SJCRH30 (cell line): ENCODE data around the gene RGS8. TPM values are rescaled to one million over a fixed set of nuclear protein-coding genes. Genes with fewer than 3 reads are reported as not detected.

Experiments
- DNase-seq, 2 experiments: peaks; one replicate each; pipeline ENCODE4 v3.0.0-alpha.2; 2015 to 2020
- H3K27ac ChIP-seq: fragments of 250-450 bp; sonication (Bioruptor Pico); 2 replicates; pipeline ENCODE4 v1.5.1; 2020; ENCODE audit warnings: mild to moderate bottlenecking, moderate library complexity
- H3K27me3 ChIP-seq: fragments of 250-450 bp; sonication (Bioruptor Pico); 2 replicates; pipeline ENCODE4 v1.5.1; 2020; ENCODE audit warnings: mild to moderate bottlenecking, moderate library complexity
- H3K36me3 ChIP-seq: fragments of 250-450 bp; sonication (Bioruptor Pico); 2 replicates; pipeline ENCODE4 v1.5.1; 2020; ENCODE audit warnings: mild to moderate bottlenecking, moderate library complexity
- H3K4me1 ChIP-seq: fragments of 250-450 bp; sonication (Bioruptor Pico); 2 replicates; pipeline ENCODE4 v1.5.1; 2020; ENCODE audit warnings: mild to moderate bottlenecking, moderate library complexity
- H3K4me3 ChIP-seq: fragments of 250-450 bp; sonication (Bioruptor Pico); 2 replicates; pipeline ENCODE4 v1.5.1; 2020; ENCODE audit warnings: mild to moderate bottlenecking, moderate library complexity
- H3K9me3 ChIP-seq: fragments of 250-450 bp; sonication (Bioruptor Pico); replicated peaks from 2 replicates; pipeline ENCODE4 v1.5.1; 2020; ENCODE audit warnings: mild to moderate bottlenecking, moderate library complexity
- total RNA-seq: library from RNA; depleted of rRNA; stranded (reverse); fragments of >200 nt; shearing (Covaris generic); gene quantifications from 2 replicates; pipeline ENCODE4 v1.2.3, GENCODE V29; 2014

Gene RGS8
- total RNA-seq, 1 experiment from 2014 or later, result 1.6 TPM

GRCh38 chr1:182687361-182687760 is 3.0 kb upstream of the RGS8 start:
- Histone ChIP-seq H3K27me3 (no peaks in the 10 kb centered on the region), H3K4me1 (no peaks in the 10 kb centered on the region), H3K4me3 (no peak overlapping the region), H3K27ac (no peak overlapping the region), H3K36me3 (no peaks in the 10 kb centered on the region), H3K9me3 (peaks cover 10% of the 10 kb centered on the region)
- DNase-seq, result no peak

DNA sequence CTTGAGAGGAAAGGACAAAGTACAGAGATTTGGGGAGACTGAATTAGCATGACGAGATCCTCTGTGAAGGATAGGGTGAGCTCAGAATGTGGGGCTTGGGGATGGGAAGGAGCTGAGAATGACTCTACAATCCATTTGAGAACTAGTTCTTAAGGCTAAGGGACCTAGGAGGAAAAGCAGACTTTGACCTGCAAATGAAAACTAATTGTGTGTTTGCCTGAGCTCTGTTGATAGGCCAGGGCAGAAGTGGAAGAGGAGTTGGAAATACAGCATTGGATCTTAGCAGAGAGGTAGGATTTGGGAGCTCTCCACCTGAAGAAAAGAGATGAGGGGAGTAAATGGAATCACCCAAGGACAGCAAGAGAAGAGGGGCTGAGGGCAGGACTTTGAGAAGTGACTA is 2.1 kb upstream of the RGS8 start:
- H3K4me3 ChIP-seq, result no peak overlapping the region
- H3K27ac ChIP-seq, result no peak overlapping the region
- no peaks in the 10 kb centered on the region for H3K36me3 ChIP-seq
- H3K4me1 ChIP-seq, result no peaks in the 10 kb centered on the region
- DNase-seq, result no peak
- peaks cover 8% of the 10 kb centered on the region for H3K9me3 ChIP-seq
- no peaks in the 10 kb centered on the region for H3K27me3 ChIP-seq

DNA sequence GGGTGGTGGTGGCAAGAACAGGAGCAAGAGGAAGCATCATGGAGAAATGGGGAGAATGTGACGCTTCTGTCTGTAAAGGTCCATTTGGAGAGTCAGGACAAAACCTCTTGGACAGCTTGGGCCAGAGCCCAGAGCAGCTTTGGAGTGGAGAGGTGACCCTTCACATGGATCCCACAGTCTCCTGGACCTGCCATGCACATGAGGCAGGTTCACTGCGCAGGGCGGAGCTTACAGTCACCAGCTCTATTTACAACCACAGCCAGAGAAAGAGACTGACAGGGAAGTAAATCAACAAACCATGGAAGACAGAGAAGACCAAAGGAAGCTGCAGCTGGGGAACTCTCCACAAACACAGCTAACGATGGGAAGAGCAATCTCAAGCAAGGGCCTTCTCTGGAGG is 828 bp upstream of the RGS8 start:
- peaks cover 2% of the 10 kb centered on the region; the same call in 1 of the 2 replicates for H3K4me1 ChIP-seq
- H3K27me3 ChIP-seq, result no peaks in the 10 kb centered on the region
- H3K4me3 ChIP-seq, result no peak overlapping the region
- H3K36me3 ChIP-seq, result no peaks in the 10 kb centered on the region
- H3K9me3 ChIP-seq, result no peaks in the 10 kb centered on the region
- DNase-seq, result no peak
- H3K27ac ChIP-seq, result no peak overlapping the region

GRCh38 chr1:182682898-182683501 is 1.4 kb downstream of the RGS8 start:
- Histone ChIP-seq H3K4me3 (no peak overlapping the region), H3K4me1 (peaks cover 2% of the 10 kb centered on the region; the same call in 1 of the 2 replicates), H3K9me3 (no peaks in the 10 kb centered on the region), H3K27me3 (no peaks in the 10 kb centered on the region), H3K36me3 (no peaks in the 10 kb centered on the region), H3K27ac (no peak overlapping the region)
- no peak for DNase-seq

- Histone ChIP-seq H3K9me3 (no peaks in the 10 kb centered on the region), H3K4me1 (peaks cover 2% of the 10 kb centered on the region; the same call in 1 of the 2 replicates), H3K27me3 (no peaks in the 10 kb centered on the region), H3K4me3 (no peak overlapping the region), H3K27ac (no peak overlapping the region), H3K36me3 (no peaks in the 10 kb centered on the region)
- DNase-seq, result no peak
These were observed 2.0 kb downstream of the RGS8 start for GRCh38 chr1:182682406-182682805.

GRCh38 chr1:182681568-182681912 is 2.8 kb downstream of the RGS8 start:
- Histone ChIP-seq H3K27me3 (no peaks in the 10 kb centered on the region), H3K9me3 (no peaks in the 10 kb centered on the region), H3K27ac (no peak overlapping the region), H3K4me1 (peaks cover 2% of the 10 kb centered on the region; the same call in 1 of the 2 replicates), H3K36me3 (no peaks in the 10 kb centered on the region), H3K4me3 (no peak overlapping the region)
- no peak for DNase-seq

- H3K4me1 ChIP-seq, result peaks cover 5% of the 10 kb centered on the region; the same call in 1 of the 2 replicates
- H3K27me3 ChIP-seq, result no peaks in the 10 kb centered on the region
- no peak overlapping the region for H3K4me3 ChIP-seq
- H3K27ac ChIP-seq, result no peak overlapping the region
- no peaks in the 10 kb centered on the region for H3K9me3 ChIP-seq
- no peaks in the 10 kb centered on the region for H3K36me3 ChIP-seq
- no peak for DNase-seq
These were observed 3.4 kb downstream of the RGS8 start for GRCh38 chr1:182680901-182681567.

DNA sequence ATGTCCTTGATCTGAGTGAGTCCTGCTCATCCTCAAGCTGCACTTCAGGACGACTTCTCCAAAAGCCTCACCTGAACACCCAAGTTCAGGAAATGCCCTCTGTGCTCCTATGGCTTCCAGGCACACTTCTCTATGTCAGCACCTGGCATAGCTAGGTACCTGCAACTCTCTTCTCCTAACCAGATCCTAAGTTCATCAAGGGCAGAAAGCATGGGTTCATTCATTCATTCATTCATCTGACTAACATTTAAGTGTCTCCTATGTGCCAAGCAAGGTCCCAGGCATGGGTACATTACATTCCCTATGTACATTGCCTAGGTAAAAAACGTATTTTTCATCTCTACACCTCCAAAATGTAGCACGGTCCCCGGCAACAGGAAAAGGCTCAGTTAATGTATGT is 4.0 kb downstream of the RGS8 start:
- no peak overlapping the region for H3K27ac ChIP-seq
- H3K36me3 ChIP-seq, result no peaks in the 10 kb centered on the region
- H3K9me3 ChIP-seq, result no peaks in the 10 kb centered on the region
- peaks cover 9% of the 10 kb centered on the region; the same call in 1 of the 2 replicates for H3K4me1 ChIP-seq
- no peak for DNase-seq
- H3K27me3 ChIP-seq, result no peaks in the 10 kb centered on the region
- H3K4me3 ChIP-seq, result no peak overlapping the region

GRCh38 chr1:182679684-182680083 is 4.7 kb downstream of the RGS8 start:
- no peaks in the 10 kb centered on the region for H3K9me3 ChIP-seq
- no peak for DNase-seq
- no peaks in the 10 kb centered on the region for H3K36me3 ChIP-seq
- H3K4me3 ChIP-seq, result no peak overlapping the region
- H3K27ac ChIP-seq, result no peak overlapping the region
- peaks cover 13% of the 10 kb centered on the region for H3K4me1 ChIP-seq
- no peaks in the 10 kb centered on the region for H3K27me3 ChIP-seq

GRCh38 chr1:182677397-182678098 is 6.8 kb downstream of the RGS8 start:
- no peaks in the 10 kb centered on the region for H3K36me3 ChIP-seq
- H3K27me3 ChIP-seq, result no peaks in the 10 kb centered on the region
- H3K4me3 ChIP-seq, result no peak overlapping the region

DNA sequence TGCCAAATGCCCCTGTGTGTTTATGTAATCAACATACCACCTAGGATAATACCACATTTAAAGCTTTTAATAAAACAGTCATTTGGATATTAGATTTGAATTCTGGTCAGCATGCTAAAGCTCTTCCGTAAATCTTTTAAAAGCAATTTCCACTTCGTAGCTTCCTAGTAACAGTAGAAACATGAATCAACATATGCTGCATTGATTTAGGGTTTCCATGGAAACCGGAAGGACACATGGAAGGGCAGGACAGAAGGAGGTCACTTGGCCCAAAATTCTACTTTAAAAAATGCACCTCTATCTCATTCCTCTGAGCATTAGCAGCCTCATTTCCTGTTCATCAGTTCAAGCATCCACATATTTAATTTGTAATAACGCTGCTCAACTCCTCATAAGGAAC is 8.1 kb downstream of the RGS8 start:
- H3K4me1 ChIP-seq, result peaks cover 25% of the 10 kb centered on the region
- H3K27me3 ChIP-seq, result no peaks in the 10 kb centered on the region
- no peak overlapping the region for H3K27ac ChIP-seq
- no peaks in the 10 kb centered on the region for H3K9me3 ChIP-seq
- H3K36me3 ChIP-seq, result no peaks in the 10 kb centered on the region
- H3K4me3 ChIP-seq, result no peak overlapping the region
- no peak for DNase-seq

More at GRCh38 chr1:182677397-182678098, 6.8 kb downstream of the RGS8 start:
- DNase-seq, result no peak
- H3K9me3 ChIP-seq, result no peaks in the 10 kb centered on the region
- H3K4me1 ChIP-seq, result peaks cover 18% of the 10 kb centered on the region
- H3K27ac ChIP-seq, result no peak overlapping the region

DNA sequence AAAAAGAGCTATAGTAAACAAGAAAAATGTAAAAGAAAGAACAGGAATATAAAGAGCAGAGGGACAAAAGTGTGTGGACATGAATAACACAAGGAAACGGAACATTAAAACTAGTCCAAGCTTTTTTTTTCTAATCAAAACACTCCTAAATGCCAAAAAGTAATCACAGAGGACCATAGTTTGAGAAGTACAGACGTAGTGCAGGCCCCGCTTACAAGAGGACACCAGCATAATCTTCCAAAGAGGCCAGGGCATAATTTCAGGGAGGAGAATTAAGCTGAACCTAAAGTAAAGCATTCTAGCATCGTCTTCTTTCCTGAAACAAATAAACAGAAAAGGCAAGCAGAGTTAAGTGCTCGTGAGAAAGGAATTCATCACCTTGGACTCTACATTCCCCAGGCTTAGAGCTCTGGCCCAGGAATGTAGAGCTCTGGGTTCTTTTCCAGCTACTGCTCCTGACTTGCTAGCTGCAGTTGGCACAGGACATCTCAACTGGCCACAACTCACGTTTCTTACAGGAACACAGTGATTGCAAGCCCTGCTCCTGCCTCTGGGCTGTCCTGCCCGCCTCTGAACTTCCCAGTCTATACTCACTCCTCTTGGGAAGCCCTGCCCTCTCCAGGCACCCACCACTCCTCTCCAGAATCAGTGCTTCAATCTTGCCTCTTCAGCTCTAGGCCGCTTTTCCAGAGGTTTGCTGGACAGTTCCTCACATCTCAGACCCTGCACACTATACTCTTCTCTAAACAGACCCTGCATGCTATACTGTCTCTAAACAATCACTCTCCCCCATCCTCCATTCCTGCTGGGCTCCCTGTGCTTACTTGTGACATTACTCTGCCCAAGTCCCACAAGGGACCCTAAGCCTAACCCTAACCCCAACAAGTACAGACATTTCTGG is 9.8 kb downstream of the RGS8 start:
- H3K36me3 ChIP-seq, result no peaks in the 10 kb centered on the region
- peak; percentile 42 to 53 for DNase-seq
- no peaks in the 10 kb centered on the region for H3K9me3 ChIP-seq
- H3K4me1 ChIP-seq, result peaks cover 33% of the 10 kb centered on the region
- no peak overlapping the region for H3K4me3 ChIP-seq
- no peaks in the 10 kb centered on the region for H3K27me3 ChIP-seq
- no peak overlapping the region; the same call in 1 of the 2 replicates for H3K27ac ChIP-seq

GRCh38 chr1:182672487-182672836 is 11.9 kb downstream of the RGS8 start:
- no peak overlapping the region for H3K27ac ChIP-seq
- no peak for DNase-seq
- no peak overlapping the region for H3K4me3 ChIP-seq
- no peaks in the 10 kb centered on the region for H3K9me3 ChIP-seq
- H3K4me1 ChIP-seq, result peaks cover 33% of the 10 kb centered on the region
- H3K36me3 ChIP-seq, result no peaks in the 10 kb centered on the region
- no peaks in the 10 kb centered on the region for H3K27me3 ChIP-seq

DNA sequence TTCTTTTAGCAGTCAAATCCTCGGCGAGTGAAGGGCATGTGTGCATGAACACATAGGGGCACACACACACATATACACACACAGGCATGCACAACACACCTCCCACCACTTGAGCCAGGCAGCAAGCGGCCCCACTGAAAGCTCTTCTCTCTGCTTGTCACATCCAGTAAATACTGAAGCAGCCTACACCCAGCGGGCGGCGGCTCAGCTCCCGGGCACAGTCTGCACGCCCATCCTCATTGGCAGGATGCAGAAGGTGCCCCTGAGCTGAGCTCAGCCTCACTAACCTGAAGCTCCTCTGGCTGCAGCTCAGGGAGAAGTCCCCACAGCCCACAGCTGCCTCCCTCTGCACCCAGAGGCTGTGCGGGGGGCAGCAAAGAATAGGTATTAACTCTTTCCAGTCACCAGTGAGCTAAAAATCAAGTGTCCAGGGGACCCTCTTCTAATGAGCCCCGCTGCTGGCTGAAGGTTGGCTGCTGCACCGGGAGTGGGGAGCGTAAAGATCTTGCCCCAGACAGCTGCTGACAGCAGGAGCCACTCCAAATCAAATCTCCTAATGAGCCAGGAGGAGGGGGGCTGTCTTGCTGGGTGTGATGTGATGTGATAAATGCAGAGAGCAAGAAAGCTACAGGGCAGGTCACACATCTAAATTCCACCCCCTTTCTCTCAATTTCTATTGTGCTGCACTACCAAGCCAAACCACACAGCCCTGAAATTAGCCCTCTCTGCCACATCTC is 12.5 kb downstream of the RGS8 start:
- no peaks in the 10 kb centered on the region for H3K9me3 ChIP-seq

More for the DNA sequence above, 12.5 kb downstream of the RGS8 start:
- Histone ChIP-seq H3K27me3 (no peaks in the 10 kb centered on the region), H3K36me3 (no peaks in the 10 kb centered on the region), H3K27ac (no peak overlapping the region), H3K4me1 (peaks cover 33% of the 10 kb centered on the region), H3K4me3 (peak overlapping the region; percentile 20)
- peak; percentile 20 to 43 for DNase-seq
